K562 (cell line): Measurements from ENCODE around the gene PSD4. TPM values are rescaled to one million over a fixed set of nuclear protein-coding genes. Genes with fewer than 3 reads are reported as not detected.

Experiments
- ATAC-seq: fragments of 200-7000 bp; cut with Tn5 transposase; 3 replicates; pipeline ENCODE4 v1.9.1; 2020; ENCODE audit warnings: moderate library complexity
- BruUV-seq: library from RNA; stranded (reverse); fragments of 400-500 nt; replicated peaks from 2 replicates; lab custom pipeline; 2021; lab: Mats Ljungman, UMichigan
- CTCF ChIA-PET: fragments of 300-600 bp; formaldehyde crosslinking; extraction: SDS; loops from one replicate; lab custom pipeline; 2021; ENCODE audit warnings: low intra/inter-chr PET ratio; lab: Yijun Ruan, JAX
- POLR2A ChIA-PET: fragments of 300-600, 350-650 bp; sonication (Branson Sonifier 250); formaldehyde crosslinking; extraction: SDS; loops from one replicate; lab custom pipeline; 2021; ENCODE audit warnings: antibody characterized with exemption, inconsistent platforms; lab: Yijun Ruan, JAX
- DNase-seq, 4 experiments: peaks; one replicate each; pipeline versions ENCODE4 v3.0.0 to v3.0.0-alpha.2; 2011 to 2018; ENCODE audit warnings: low spot score in 3 of 4, mixed read lengths in 3 of 4; ENCODE audit errors: extremely low read depth in 1 of 4
- FAIRE-seq: peaks from 2 replicates; lab custom pipeline; 2011; peaks lifted over from hg19 to GRCh38; lab: Jason Lieb, UNC
- H2AFZ ChIP-seq: 2 replicates; pipeline ENCODE4 v1.6.0; 2011; ENCODE audit warnings: low read depth, low read length, control low read depth, inconsistent platforms
- H3K27ac ChIP-seq: fragments of 200-600 bp; 3 replicates; pipeline ENCODE4 v1.8.0; 2011; ENCODE audit warnings: low read depth, mild to moderate bottlenecking, control low read depth, inconsistent platforms, low read length, moderate library complexity, mixed read lengths; ENCODE audit errors: extremely low read depth
- H3K27me3 ChIP-seq, 2 experiments: fragments of 300-600 bp in 1 of 2; 2 replicates in 1 of 2; 3 replicates in 1 of 2; pipeline versions ENCODE4 v1.6.0 to v1.8.0; 2011; ENCODE audit warnings: inconsistent platforms in 2 of 2, low read length in 2 of 2, mild to moderate bottlenecking in 1 of 2, mixed read lengths in 1 of 2, moderate library complexity in 1 of 2; ENCODE audit not compliant: control insufficient read depth in 2 of 2, insufficient read depth in 2 of 2
- H3K36me3 ChIP-seq: fragments of 300-600 bp; 3 replicates; pipeline ENCODE4 v1.8.0; 2011; ENCODE audit warnings: mild to moderate bottlenecking, low read length, inconsistent platforms; ENCODE audit not compliant: control insufficient read depth, insufficient read depth
- H3K4me1 ChIP-seq, 2 experiments: fragments of 200-600 bp in 1 of 2; replicated peaks in 1 of 2; 2 replicates in 1 of 2; 3 replicates in 1 of 2; pipeline versions ENCODE4 v1.5.1 to v1.8.0; 2011; ENCODE audit warnings: inconsistent platforms in 2 of 2, low read length in 2 of 2, mild to moderate bottlenecking in 1 of 2, mixed read lengths in 1 of 2, moderate library complexity in 1 of 2; ENCODE audit not compliant: control insufficient read depth in 2 of 2, insufficient read depth in 2 of 2
- H3K4me2 ChIP-seq: 2 replicates; pipeline ENCODE4 v1.6.1; 2011; ENCODE audit warnings: low read length, control low read depth, inconsistent platforms, mixed read lengths; ENCODE audit not compliant: insufficient read depth
- H3K4me3 ChIP-seq: fragments of 200-600 bp; sonication (generic), shearing (Covaris generic); 2 replicates; pipeline ENCODE4 v1.5.1; 2016; ENCODE audit warnings: control low read depth, inconsistent platforms
- H3K79me2 ChIP-seq: fragments of 200-600 bp; 3 replicates; pipeline ENCODE4 v1.8.0; 2011; ENCODE audit warnings: low read length, inconsistent platforms; ENCODE audit not compliant: control insufficient read depth, insufficient read depth
- H3K9ac ChIP-seq, 2 experiments: 2 replicates each; pipeline versions ENCODE4 v1.6.0 to v1.6.1; 2011; ENCODE audit warnings: low read depth in 2 of 2, low read length in 2 of 2, control low read depth in 1 of 2, inconsistent platforms in 1 of 2, mild to moderate bottlenecking in 1 of 2, mixed read lengths in 1 of 2; ENCODE audit not compliant: insufficient read depth in 1 of 2
- H3K9me1 ChIP-seq: one replicate; pipeline ENCODE4 v1.6.0; 2011; ENCODE audit warnings: inconsistent platforms, mild to moderate bottlenecking, low read length, moderate library complexity; ENCODE audit not compliant: control insufficient read depth, insufficient read depth
- H3K9me3 ChIP-seq: replicated peaks from 2 replicates; pipeline ENCODE4 v1.5.1; 2011; ENCODE audit warnings: low read depth, low read length, inconsistent platforms; ENCODE audit not compliant: control insufficient read depth, insufficient read depth
- H4K20me1 ChIP-seq: replicated peaks from 2 replicates; pipeline ENCODE4 v1.6.1; 2011; ENCODE audit warnings: low read length, inconsistent platforms, mixed read lengths; ENCODE audit not compliant: control insufficient read depth, insufficient read depth
- PCBP1 ChIP-seq: fragments of 200-400 bp; formaldehyde crosslinking; IDR thresholded peaks from 2 replicates; pipeline ENCODE4 v1.6.1; 2018; ENCODE audit warnings: mild to moderate bottlenecking, low read depth, low read length; ENCODE audit not compliant: poor library complexity, severe bottlenecking
- RBM17 ChIP-seq: fragments of 200-400 bp; formaldehyde crosslinking; IDR thresholded peaks from 2 replicates; pipeline ENCODE4 v1.6.1; 2017; ENCODE audit warnings: low read depth, mild to moderate bottlenecking, low read length, borderline replicate concordance
- SMAD3 ChIP-seq: fragments of 450-650 bp; formaldehyde crosslinking; conservative IDR thresholded peaks from 2 replicates; pipeline ENCODE4 v1.4.0; 2020; ENCODE audit warnings: mild to moderate bottlenecking
- SMARCA4 ChIP-seq: fragments of 450-650 bp; IDR thresholded peaks from 2 replicates; pipeline ENCODE4 v1.6.1; 2016
- THAP7 ChIP-seq: fragments of 250-450 bp; sonication (Bioruptor Pico); IDR thresholded peaks from 2 replicates; pipeline ENCODE4 v1.5.0; 2021
- WHSC1 ChIP-seq: IDR thresholded peaks from one replicate; pipeline ENCODE4 v1.6.1; 2012; ENCODE audit warnings: low read length, control low read depth, inconsistent platforms
- ZBTB26 ChIP-seq: fragments of 450-650 bp; formaldehyde crosslinking; IDR thresholded peaks from 2 replicates; pipeline ENCODE4 v1.4.0; 2022; ENCODE audit warnings: missing genetic modification characterization
- ZFP1 ChIP-seq: fragments of 450-650 bp; formaldehyde crosslinking; IDR thresholded peaks from 2 replicates; pipeline ENCODE4 v1.4.0; 2020; ENCODE audit warnings: mild to moderate bottlenecking, mixed read lengths
- ZNF165 ChIP-seq: fragments of 250-450 bp; sonication (Bioruptor Pico); IDR thresholded peaks from 2 replicates; pipeline ENCODE4 v1.4.0; 2020; ENCODE audit warnings: borderline replicate concordance
- ZNF263 ChIP-seq: sonication (generic); formaldehyde crosslinking; IDR thresholded peaks from 2 replicates; pipeline ENCODE4 v1.8.0; 2022; ENCODE audit warnings: mild to moderate bottlenecking, missing genetic modification reagents, borderline replicate concordance
- WGBS: fragments of 100-300 bp; shearing (Covaris generic); methylation state at CpG from one replicate; pipeline ENCODE4 v1.1.6; 2016; ENCODE audit warnings: low coverage, mixed read lengths; ENCODE audit not compliant: insufficient coverage; ENCODE audit errors: missing lambda C conversion rate; 5-methylcytosine and 5-hydroxymethylcytosine counted together
- in situ Hi-C: fragments of 300-500 bp; cut with MboI; formaldehyde crosslinking; loops from 4 replicates; pipeline ENCODE4 v1.15.0; 2018; ENCODE audit warnings: inconsistent platforms, mixed read lengths
- intact Hi-C: fragments of 100-400 bp; cut with micrococcal nuclease; formaldehyde crosslinking; loops from 2 replicates; pipeline ENCODE4 v1.14.2; 2022
- polyA plus RNA-seq, 8 experiments: library from polyadenylated mRNA; depleted of rRNA in 4 of 8; stranded (reverse) in 5 of 8; unstranded in 3 of 8; fragments of >200 nt; fragmentation: Nextera tagmentation in 2 of 8; fragmentation: Illumina TruSeq in 1 of 8; extraction: Ambion mirVana in 2 of 8; extraction: Trizol in 1 of 8; gene quantifications; 2 replicates each; pipeline versions ENCODE4 v1.2.1 to v1.2.3, GENCODE V29; 2011 to 2014; ENCODE audit warnings: inconsistent platforms in 1 of 8, missing spikeins in 1 of 8
- total RNA-seq, 7 experiments: library from RNA; depleted of rRNA in 6 of 7; stranded (reverse); fragments of >200 nt in 6 of 7; fragmentation: Illumina TruSeq in 2 of 7; extraction: Trizol in 2 of 7; gene quantifications; 2 replicates each; pipeline versions ENCODE4 v1.2.1 to v1.2.3, GENCODE V29; 2011 to 2021; ENCODE audit warnings: low replicate concordance in 1 of 7

PSD4 gene
- total and polyA plus RNA-seq, 9 of the 15 experiments (the other 6 are each of a cell fraction or from before 2014, with no cell fraction given) = 0.46 to 54.0 (median 20.8) TPM

- TF ChIP-seq WHSC1 (no peak), ZBTB26 (CRISPR knock-in tag) (no peak), RBM17 (no peak), ZNF165 (CRISPR knock-in tag) (no peak), THAP7 (no peak)
Observed at GRCh38 chr2:113253453-113253852, 79.7 kb downstream of the PSD4 start (continued).

- TF ChIP-seq SMARCA4 = no peak
- peak; percentile 91 for TF ChIP-seq ZNF263 (CRISPR knock-in tag)
- TF ChIP-seq SMAD3 (CRISPR knock-in tag) = no peak
- peak; percentile 51 for TF ChIP-seq PCBP1
- TF ChIP-seq ZFP1 (CRISPR knock-in tag) = no peak
- Histone ChIP-seq H3K9me3 (no peaks in the 10 kb centered on the region), H3K79me2 (no peaks in the 10 kb centered on the region), H2AFZ (no peak overlapping the region), H3K9me1 (no peaks in the 10 kb centered on the region), H3K27ac (no peak overlapping the region), H3K36me3 (peaks cover 5% of the 10 kb centered on the region; the same call in 1 of the 3 replicates), H3K4me3 (no peak overlapping the region), H3K4me2 (no peak overlapping the region), H3K9ac (no peak overlapping the region), H3K27me3 (no peaks in the 10 kb centered on the region), H4K20me1 (no peaks in the 10 kb centered on the region), H3K4me1 (peaks cover 0 to 13% of the 10 kb centered on the region in 2 experiments; a peak in 4 of 5 replicates)
- ATAC-seq (no peak), FAIRE-seq (no peak), DNase-seq (no peak)
- CTCF ChIA-PET = no interaction called here
- intact Hi-C loops (no loop called here), in situ Hi-C loops (no loop called here)
- no TSS peak for BruUV-seq
- POLR2A ChIA-PET = interaction anchor here (1.9 kb wide), 1 partner anchor 11 kb away, joined by 5 read pairs; no protein-coding TSS in a partner anchor
- WGBS = 73% methylated on average over 4 of the region's 4 CpGs
Observed at GRCh38 chr2:113255140-113256070, 81.6 kb downstream of the PSD4 start.
